ENCODE measurements around the gene CREB3L2. TPM values are rescaled to one million over a fixed set of nuclear protein-coding genes. Genes with fewer than 3 reads are reported as not detected.
A peak's percentile ranks its signal among the peaks of the same experiment; 100 is the strongest.

Gene CREB3L2
- polyA plus RNA-seq, 3 donors: 6.9 to 12.9 (median 11.9) TPM

- H4K20me1 ChIP-seq (ENCODE audit: insufficient read depth, low read length): no peaks in the 10 kb centered on the region
- no peak for DNase-seq
- H3K27me3 ChIP-seq (ENCODE audit: control insufficient read depth in 2 of 2, insufficient read depth in 2 of 2, low read length in 2 of 2): no peaks in the 10 kb centered on the region
- H3K9ac ChIP-seq (ENCODE audit: insufficient read depth, low read length, poor library complexity, severe bottlenecking): no peak overlapping the region
- intact Hi-C loops (cut with micrococcal nuclease): loop anchor here in 1 of 2 donors (10.0 kb wide), 1 partner anchor 835 kb away; no protein-coding TSS in a partner anchor
- Mint-ChIP-seq H3K27ac (no peak overlapping the region), H3K9me3 (peaks cover 0 to 4% (median 0%) of the 10 kb centered on the region in 7 donors), H3K27me3 (ENCODE audit: low read depth in 3 of 3) (peaks cover 0 to 3% (median 0%) of the 10 kb centered on the region in 3 donors), H3K36me3 (peaks cover 59 to 74% of the 10 kb centered on the region in 2 donors), H3K4me1 (peaks cover 32% of the 10 kb centered on the region), H3K4me3 (no peak overlapping the region)
- TF ChIP-seq CTCF (IDR thresholded peaks at IDR 0.05): no peak
- no peaks in the 10 kb centered on the region for H3K79me2 ChIP-seq (ENCODE audit: insufficient read depth, low read length)
- peak overlapping the region in 1 of 2 donors; percentile 77 for H3K27ac ChIP-seq (ENCODE audit: low read depth in 1 of 2, low read length in 2 of 2)
- peaks cover 35 to 74% of the 10 kb centered on the region in 2 donors for H3K36me3 ChIP-seq (replicated peaks in 1 of 2; ENCODE audit: control insufficient read depth in 1 of 2, insufficient read depth in 2 of 2, low read length in 2 of 2)
- no peak overlapping the region for H3K4me2 ChIP-seq (replicated peaks; ENCODE audit: extremely low read depth, low read length, poor library complexity, severe bottlenecking)
- peaks cover 11 to 30% of the 10 kb centered on the region in 2 donors for H3K4me1 ChIP-seq (ENCODE audit: control insufficient read depth in 1 of 2, insufficient read depth in 2 of 2, low read length in 2 of 2)
- H3K4me3 ChIP-seq (replicated peaks in 1 of 3; ENCODE audit: low read depth in 2 of 3, low read length in 3 of 3): no peak overlapping the region
- no CpG with 5 or more reads among the region's 4 CpGs for WGBS (ENCODE audit: insufficient coverage)
- no peak overlapping the region for H2AFZ ChIP-seq (ENCODE audit: insufficient read depth, low read depth, low read length, poor library complexity, severe bottlenecking)
- no peaks in the 10 kb centered on the region for H3K9me3 ChIP-seq (replicated peaks in 1 of 2; ENCODE audit: control insufficient read depth in 1 of 2, insufficient read depth in 1 of 2, low read length in 2 of 2)
These were observed 101.7 kb downstream of the CREB3L2 start for GRCh38 chr7:137900137-137900536.

- DNase-seq: peak; percentile 58 to 72 (median 60)
- Histone ChIP-seq H3K79me2 (ENCODE audit: insufficient read depth, low read length) (no peaks in the 10 kb centered on the region), H3K9me3 (replicated peaks in 1 of 2; ENCODE audit: control insufficient read depth in 1 of 2, insufficient read depth in 1 of 2, low read length in 2 of 2) (no peaks in the 10 kb centered on the region), H3K27ac (ENCODE audit: low read depth in 1 of 2, low read length in 2 of 2) (peak overlapping the region; percentile 44 to 77), H3K9ac (ENCODE audit: insufficient read depth, low read length, poor library complexity, severe bottlenecking) (peak overlapping the region; percentile 48), H3K4me3 (replicated peaks in 1 of 3; ENCODE audit: low read depth in 2 of 3, low read length in 3 of 3) (peak overlapping the region; percentile 20 to 73 (median 29)), H3K4me1 (ENCODE audit: control insufficient read depth in 1 of 2, insufficient read depth in 2 of 2, low read length in 2 of 2) (peaks cover 11 to 30% of the 10 kb centered on the region in 2 donors), H4K20me1 (ENCODE audit: insufficient read depth, low read length) (no peaks in the 10 kb centered on the region), H3K36me3 (replicated peaks in 1 of 2; ENCODE audit: control insufficient read depth in 1 of 2, insufficient read depth in 2 of 2, low read length in 2 of 2) (peaks cover 41 to 77% of the 10 kb centered on the region in 2 donors), H3K27me3 (ENCODE audit: control insufficient read depth in 2 of 2, insufficient read depth in 2 of 2, low read length in 2 of 2) (no peaks in the 10 kb centered on the region), H2AFZ (ENCODE audit: insufficient read depth, low read depth, low read length, poor library complexity, severe bottlenecking) (peak overlapping the region; percentile 73), H3K4me2 (replicated peaks; ENCODE audit: extremely low read depth, low read length, poor library complexity, severe bottlenecking) (peak overlapping the region; percentile 82)
- Mint-ChIP-seq H3K9me3 (peaks cover 0 to 4% (median 0%) of the 10 kb centered on the region in 7 donors), H3K36me3 (peaks cover 63 to 76% of the 10 kb centered on the region in 2 donors), H3K4me3 (peak overlapping the region; percentile 73 to 91), H3K4me1 (peaks cover 32% of the 10 kb centered on the region), H3K27me3 (ENCODE audit: low read depth in 3 of 3) (no peaks in the 10 kb centered on the region), H3K27ac (peak overlapping the region; percentile 65 to 92 (median 89))
- TF ChIP-seq CTCF (IDR thresholded peaks at IDR 0.05): peak; percentile 87
- 0% methylated on average over 10 of the region's 14 CpGs for WGBS (ENCODE audit: insufficient coverage)
- intact Hi-C loops (cut with micrococcal nuclease): loop anchor here in 1 of 2 donors (10.0 kb wide), 1 partner anchor 234 kb away; no protein-coding TSS in a partner anchor
These were observed 102.8 kb downstream of the CREB3L2 start for GRCh38 chr7:137898839-137899721.

Measured in CD14-positive monocyte (primary cell).